NCI-H510A (cell line): ENCODE data around the gene NPRL2.
A peak's percentile ranks its signal among the peaks of the same experiment; 100 is the strongest.

ENCODE experiments used
- DNase-seq: peaks from one replicate; lab custom pipeline; 2025; lab: John Stamatoyannopoulos, UW

NPRL2 gene

DNA sequence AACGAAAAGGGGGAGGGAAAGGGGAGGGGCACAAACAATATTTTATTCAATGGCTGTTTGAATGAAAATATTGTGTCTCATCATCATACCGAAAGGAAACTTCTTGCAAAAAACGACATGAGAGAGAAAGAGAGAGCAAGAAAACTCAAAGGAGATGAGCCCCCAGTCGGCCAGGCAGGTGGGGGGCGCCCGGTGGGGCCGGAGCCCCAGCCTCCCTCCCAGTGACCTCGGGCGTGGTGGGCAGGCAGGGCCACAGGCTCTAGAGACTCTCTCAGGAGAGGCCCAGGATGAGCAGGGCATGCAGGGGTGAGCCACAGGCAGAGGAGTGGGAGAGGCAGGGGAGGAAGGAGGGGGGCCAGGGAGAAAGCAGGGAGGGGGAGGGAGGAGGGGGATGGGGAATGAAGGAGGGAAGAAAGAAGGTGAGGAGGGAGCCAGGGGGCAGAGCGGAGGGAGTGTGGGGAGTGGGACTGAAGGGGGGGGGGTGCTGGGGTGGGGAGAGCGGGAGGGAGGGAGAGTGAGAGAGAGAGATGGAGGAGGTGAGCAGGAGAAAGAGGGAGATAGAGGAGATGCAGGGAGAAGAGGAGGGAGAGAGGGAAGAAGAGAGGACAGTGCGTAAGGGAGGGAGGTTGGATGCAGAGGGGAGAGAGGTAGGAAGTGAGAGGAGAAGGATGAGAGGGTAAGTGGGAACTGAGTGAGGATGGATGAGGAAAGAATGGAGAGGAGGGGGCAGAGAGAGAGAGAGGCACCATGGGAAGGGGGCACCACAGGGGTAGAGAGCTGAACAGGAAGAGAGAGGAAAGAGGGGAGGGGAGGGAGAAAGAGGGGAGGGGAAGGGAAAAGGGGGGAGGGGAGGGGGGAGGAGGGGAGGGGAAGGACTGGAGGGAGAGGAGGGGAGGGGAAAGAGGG, 22.8 kb upstream of the NPRL2 start:
- DNase-seq, result no peak

DNA sequence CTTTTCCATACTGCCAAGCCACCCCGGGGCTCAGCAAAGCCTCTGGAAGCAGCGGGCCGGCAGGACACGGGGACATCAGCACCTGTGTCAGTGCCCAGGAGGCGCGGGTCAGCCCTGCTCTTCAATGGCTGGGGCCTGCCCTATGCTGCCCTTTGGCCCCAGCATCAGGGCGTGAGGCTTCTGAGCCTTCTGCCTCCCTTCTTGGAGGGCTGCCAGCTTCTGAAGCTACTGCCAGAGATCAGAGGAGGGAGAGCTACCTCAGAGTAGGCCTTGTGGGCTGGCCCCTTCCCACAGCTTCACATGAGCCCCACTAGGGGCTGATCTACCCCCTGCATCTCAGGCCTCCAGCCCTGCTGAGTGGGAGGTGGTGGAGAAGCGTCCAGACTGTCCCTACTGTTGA, 21.8 kb upstream of the NPRL2 start:
- DNase-seq, result no peak

DNA sequence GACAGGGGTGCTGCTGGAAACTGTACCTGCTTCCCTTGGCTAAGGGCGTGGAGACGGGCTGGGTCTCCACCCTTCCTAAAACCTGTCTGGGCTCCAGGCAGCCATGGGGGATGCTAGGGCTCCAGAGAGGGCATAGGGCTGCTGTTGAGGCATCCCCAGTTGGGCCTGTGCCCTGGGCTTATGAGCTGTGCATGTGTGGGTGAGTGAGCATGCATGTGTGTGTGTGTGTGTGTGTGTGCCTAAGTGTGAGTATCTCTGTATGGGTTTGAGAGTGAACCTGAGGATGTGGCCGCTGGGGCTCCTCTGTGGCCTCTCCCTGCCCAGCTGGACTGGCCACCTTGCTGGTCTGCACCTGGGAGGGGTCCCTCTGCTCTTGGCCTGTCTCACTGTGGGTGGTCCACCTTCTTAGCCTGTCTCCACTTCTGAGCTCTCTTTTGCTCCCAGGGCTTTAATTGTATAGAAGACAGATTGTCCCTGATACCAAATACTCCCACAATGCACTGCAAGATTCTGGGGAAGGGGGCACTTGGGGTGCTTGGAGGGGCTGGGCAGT, 20.6 kb upstream of the NPRL2 start:
- DNase-seq, result no peak

DNA sequence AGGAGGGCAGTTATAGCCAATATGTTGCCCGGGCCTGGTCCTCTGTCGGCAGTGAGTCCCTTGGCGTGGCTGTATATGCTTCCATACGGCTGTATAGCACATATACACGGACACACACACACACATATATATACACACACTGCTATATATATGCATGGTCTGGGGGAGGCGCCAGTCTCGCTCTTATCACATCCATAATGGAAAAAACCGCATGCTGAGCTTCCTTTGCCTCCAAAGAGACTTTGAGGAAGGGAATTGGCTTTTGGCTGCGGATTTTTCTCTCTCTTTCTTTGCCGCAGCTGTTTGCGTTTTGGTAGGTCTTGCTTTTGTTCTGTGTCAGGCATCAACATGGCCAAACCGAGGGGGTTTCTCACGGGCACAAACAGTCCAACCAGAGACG, 20.0 kb upstream of the NPRL2 start:
- DNase-seq, result no peak

DNA sequence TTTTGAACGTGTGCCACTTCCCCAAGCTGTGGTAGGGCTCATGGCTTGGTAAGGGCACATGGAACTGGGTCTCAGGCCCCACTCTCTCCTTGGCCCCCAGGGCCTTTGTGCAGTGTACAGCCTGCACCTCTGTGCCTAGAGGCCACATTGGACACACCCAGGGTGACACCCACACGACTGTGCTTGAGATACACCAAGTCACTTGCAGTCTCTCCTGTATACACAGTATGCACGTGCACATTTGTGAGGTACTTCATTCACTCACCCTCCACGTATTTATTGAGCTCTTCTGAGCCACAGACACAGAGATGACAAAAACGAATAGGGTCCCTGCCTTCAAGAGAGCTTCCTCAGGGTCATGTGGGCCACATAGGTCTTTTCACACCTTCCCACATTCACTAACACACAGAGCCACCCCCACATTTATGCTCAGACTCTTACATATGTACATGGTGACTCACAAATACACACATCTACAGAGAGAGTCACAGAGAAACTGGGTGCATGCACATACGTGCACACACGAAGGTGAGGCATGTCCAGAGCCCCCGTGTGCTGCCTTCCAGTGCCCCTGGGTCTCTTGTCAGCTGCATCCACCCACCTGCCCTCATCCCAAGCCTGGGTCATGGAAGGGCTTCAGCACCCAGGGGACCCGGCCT, 18.6 kb upstream of the NPRL2 start:
- no peak for DNase-seq

DNA sequence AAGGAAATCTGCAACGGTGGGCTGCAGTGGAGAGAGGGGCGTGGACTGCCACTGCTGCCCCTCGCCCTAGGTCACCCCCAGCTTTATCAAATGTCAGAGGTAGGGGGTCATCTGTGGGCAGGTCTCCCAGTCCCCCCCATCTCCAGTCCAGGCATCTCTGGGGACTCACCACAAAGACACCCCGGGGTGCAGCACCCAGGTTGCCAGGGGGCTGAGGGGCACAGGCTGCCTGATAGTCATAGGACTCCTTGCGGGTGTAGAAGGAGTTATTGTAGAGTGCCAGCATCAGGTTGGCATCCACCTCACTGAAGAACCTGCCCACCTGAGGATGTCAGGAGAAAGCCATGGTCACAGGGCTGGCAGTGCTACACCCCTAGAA, 15.3 kb upstream of the NPRL2 start:
- DNase-seq, result no peak

DNA sequence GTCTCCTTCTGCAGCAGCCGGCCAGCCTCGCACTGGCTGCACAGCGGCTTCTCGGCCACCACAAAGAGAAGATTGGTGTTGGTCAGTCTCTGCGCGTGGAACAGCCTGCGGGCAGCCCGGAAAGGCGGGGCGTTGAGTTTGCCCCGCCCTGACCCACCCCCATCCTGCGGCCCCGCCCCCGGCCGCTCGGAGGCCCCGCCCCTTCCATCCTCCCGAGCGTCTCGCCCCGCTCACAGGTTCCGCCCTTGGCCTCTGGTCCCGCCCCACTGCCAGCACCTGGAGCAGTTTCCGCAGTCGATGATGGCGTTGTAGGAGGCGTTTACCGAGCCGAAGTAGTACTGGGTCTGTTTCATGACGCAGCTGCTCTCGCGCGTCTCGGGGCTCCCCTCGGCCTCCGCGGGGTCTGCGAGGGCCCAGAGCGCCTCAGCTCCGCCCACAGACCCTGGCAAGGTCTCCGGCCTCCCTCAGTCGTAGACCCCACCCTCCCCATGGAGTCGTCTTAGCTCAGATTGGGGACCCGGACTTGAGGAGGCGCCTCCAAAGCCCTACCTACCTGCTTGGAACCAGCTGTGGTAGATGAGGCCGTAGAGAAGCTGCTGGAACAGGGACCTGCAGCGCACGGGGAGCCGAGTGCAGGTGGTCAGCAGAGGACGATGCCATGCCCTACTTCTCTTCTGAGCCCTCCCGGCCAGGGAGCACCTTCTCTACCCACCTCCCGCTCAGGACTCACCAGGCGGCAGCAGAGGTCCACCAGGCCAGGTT, 14.7 kb upstream of the NPRL2 start:
- DNase-seq, result no peak

DNA sequence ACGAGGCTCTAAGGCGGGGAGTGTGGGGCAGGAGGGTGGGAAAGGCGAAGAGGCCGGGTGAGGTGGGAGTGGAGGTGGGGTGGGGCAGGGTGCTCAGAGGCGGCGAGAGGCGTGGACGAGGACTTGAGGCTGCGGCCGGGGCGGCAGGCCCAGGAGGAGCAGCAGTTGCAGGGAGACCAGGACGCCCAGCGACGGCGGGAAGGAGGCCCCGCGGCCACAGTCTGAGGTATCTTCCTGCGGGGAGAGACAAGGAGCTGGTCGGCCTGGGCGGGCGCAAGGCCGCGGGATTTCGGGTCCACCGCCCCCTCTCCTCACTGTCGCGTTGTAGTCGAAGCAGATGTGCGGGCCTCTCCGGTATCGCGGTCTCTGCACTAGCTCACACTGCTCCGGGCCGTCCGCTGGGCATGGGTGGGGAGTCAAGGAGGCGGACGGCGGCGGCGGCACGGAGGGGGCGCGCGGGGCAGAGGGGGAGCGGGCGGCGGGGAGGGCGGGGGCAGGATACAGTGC, 14.1 kb upstream of the NPRL2 start:
- DNase-seq, result no peak

DNA sequence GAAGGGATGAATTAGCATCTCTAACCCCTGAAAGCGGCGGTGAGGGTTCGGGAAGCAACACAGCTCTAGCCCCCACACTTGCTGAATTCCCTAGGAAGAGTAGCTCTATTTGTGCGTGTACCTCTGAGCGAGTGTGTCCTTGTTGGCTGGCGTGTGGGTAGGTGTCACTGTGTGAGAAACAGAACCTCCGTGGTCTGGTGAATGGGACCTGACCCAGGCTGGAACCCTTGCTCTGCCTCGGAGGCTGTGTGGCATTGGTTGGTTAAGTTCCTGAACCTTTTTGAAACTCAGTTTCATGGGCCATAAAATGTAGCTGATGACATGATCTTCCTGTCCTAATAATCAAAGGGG, 9.2 kb upstream of the NPRL2 start:
- DNase-seq, result no peak

DNA sequence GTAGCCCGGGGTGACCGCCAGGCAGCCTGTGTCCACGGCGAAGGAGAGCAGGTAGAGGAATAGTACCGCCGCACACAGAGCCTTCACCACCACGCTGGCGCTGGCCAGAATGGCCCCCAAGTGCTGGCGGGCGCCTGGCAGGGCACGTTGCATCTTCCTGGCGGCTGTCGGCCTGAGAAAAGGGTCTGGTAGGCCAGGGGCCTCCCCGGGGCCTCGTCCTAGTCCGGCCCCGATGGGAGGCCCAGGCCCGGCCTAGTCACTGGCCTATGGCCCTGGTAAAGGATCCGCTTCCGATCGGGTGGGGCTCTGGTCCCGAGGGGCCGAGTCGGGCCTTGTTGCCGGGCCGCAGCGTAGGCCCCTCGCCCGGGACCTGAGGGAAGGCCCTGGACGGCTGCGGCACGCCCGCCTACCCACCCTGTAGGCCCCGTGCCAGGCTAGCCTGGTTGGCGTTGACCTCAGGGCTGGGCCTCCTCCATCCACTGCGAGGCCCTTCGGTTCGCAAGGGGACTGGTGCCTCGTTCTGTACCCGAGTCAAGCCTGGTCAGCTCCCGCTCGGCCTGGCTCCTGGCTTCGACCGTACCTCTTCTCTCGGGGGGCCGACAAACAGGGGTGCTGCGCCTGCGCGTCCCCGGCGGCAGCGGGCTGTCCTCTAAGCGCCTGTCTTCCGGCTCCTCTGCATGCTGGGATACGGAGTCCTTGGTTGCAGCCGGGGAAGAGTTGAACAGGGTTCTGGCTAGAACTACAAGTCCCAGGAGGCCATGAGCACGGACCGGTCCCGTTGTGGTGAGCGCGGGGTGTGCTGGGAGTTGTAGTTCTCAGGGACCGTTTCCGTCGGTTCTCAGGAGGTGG, 8.6 kb upstream of the NPRL2 start, which contains the start of gene TMEM115:
TMEM115 (minus strand) TSS at position 611 of the 849 bp plus-strand sequence; CDS start at position 153, 458 bp downstream.
- DNase-seq, result peak; percentile 85

DNA sequence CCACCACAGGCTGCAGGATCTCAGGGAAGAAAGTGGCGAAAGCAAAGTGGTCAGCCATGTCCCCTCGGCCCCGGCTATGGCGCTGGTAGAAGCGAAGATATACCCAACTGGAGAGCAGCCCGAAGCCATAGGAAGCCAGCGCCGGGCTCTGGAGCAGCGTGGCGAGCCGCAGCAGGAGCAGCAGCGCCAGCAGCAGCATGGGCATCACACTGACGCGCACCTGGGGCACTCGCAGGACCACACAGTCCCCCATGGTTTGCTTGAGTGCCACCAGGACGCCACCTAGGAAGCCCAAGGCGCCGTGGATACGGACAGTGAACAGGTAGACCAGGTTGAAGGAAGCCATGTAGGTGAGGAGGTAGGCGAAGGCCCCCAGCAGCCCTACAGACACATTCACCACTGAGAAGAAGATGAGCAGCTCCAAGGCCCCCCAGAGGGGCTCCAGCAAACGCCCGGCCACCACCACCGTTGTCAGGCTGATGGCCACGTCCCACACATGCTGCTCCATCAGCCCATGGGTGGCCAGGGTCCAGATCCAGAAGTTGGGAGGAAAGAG, 7.9 kb upstream of the NPRL2 start:
- DNase-seq, result no peak

DNA sequence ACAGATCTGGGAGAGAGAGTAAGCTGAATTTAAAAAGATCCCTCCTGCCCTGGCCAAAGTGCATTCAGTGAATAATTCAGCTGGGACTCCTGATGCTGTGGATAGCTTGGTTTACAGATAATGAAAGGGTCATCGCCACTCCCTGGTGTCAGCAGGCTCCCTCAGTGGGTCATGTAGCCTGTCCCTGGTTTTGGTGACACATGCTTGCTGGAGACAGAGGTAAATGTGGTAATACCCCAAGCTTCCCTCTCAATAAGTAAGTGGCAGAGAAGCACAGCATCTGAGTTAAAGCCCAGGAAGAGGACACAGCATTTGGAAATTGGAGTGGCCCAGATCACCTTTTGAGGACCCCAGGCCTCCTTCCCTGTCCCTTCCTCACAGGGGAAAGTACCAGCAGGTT, 6.9 kb upstream of the NPRL2 start:
- DNase-seq, result no peak

DNA sequence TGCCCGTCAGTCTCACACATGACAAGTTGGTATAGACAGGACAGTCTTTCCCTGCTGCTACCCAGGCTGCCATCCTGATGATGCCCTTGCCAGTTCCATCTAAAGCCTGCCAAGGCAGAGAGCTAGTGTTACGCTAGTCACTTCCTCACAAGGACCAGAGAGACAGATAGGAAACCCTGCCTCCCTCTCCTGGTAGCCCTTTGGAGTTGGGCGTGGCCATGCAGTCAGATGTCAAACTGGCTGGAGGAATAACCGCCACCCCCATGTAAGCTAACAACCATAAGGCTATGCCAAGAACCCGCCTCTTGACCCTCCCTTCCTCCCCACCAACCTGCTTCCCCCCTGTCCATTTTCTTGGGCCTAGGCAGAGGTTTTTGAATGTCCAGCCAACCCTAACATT, 6.0 kb upstream of the NPRL2 start:
- no peak for DNase-seq

DNA sequence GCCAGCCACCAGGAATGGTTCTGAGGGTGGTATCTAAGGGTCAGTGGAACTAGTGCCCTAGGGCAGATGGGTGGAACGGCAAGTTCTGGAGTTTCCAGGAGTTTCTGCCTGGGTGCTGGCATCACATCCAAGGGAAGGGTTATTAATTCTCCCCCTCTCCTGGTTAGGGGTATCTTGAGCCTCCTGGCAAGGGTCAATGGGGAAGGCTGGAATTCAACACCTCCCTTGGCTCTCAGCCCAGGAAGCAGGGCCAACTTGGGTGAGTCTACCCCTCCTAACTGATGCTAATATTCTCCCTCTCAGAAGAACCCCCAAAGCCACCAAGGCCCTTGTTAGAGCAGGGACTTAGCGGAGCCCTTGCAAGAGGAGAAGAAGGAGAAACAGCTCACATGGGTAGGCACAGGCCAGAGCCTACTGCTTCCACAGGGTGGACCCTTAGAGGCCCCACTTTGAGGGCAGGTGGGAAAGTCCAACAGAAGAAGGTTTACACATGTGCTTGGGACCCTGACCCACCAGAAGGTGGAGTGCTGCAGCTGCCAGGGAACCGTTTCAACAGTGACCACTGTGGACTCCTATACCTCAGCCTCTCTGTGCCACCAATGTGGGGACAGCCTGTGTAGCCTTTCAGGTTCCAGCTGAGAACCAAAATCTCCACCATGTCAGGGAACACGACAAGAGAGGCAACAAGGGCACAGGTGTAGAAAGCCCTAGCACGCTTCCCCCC, 5.4 kb upstream of the NPRL2 start:
- DNase-seq, result no peak

DNA sequence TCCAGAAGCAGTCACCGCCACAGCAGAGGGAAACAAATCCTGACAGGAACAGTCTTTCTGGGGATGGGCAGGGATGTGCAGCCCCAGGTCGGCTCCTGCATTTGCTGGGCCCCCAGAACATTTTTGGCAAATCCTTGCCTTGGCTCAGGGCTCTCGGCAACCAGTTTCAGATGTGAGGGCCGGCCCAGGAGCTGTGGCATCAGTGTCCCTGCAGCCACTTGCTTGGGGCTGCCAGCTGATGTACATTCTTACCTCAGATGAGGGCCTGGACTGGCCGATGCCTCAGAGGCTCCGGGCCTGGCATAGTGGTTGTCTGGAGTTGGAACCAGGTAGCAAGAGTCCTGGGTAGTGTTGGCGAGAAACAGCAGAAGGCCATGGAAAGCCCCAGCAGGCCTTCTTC, 4.3 kb upstream of the NPRL2 start:
- DNase-seq, result no peak

DNA sequence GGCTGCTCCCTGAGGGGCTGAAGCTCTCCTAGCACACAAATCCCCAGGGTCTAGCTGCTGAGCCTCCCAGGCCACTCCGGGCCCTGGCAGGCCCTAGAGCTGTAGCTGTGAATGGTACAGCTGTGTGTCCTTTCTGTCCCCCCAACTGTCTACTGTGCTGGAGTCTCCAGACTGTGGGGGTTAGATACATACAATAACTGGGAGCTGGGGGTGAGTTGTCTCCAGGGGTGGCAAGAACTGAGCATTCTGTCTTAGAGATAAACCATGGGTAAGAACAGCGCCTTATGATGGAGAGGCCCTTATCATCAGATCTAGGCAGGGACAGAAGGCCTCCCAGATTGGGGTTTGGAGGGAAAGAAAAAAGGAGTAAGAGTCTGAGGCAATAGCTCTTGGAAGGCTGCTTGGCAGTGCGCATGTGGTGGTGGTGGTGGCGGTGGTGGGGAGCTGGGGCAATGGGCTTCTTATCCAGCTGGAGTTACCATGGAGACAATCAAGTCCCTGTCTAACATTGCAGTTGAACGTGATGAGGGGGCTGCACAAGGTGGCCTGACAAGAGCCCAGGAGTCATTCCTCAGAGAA, 3.7 kb upstream of the NPRL2 start:
- DNase-seq, result no peak

DNA sequence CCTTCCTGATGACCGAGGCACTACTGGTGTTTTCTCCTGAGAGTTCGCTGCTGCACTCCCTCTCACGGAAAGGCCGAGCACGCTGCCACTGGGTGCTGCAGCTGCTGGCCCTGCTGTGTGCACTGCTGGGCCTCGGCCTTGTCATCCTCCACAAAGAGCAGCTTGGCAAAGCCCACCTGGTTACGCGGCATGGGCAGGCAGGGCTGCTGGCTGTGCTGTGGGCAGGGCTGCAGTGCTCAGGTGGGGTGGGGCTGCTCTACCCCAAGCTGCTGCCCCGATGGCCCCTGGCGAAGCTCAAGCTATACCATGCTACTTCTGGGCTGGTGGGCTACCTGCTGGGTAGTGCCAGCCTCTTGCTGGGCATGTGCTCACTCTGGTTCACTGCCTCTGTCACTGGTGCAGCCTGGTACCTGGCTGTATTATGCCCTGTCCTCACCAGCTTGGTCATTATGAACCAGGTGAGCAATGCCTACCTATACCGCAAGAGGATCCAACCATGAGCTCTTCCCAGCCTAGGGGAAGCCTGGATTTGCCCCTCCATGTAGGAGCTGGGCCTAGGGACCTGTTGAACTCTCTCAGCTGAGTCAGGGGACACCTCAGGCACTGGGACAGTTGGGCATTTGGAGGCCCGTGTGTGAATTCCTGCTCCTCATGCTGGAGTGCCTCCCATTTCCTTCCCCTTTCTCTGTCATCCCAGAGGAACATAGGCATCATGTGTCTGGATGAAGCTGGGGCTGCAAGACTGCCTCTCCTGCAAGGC, 2.9 kb upstream of the NPRL2 start:
- DNase-seq, result no peak

DNA sequence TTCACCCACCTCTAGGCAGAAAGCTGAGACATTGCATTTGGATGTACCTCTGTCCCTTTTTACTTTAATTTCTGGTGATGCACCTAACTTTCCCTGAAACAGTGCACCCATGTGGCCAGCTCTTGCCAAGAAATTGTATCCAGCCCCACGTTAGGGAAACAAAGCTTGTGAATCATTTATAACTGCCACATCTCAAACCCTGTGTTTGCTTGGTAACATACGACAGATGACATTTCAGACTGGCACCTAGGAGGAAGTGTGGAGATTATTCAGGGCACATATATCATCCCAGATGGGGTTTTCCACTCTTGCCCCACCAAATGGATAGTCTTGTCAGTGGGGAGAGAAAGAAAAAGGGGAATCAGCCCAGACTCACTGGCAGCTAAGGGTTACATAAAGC, 2.2 kb upstream of the NPRL2 start:
- no peak for DNase-seq

DNA sequence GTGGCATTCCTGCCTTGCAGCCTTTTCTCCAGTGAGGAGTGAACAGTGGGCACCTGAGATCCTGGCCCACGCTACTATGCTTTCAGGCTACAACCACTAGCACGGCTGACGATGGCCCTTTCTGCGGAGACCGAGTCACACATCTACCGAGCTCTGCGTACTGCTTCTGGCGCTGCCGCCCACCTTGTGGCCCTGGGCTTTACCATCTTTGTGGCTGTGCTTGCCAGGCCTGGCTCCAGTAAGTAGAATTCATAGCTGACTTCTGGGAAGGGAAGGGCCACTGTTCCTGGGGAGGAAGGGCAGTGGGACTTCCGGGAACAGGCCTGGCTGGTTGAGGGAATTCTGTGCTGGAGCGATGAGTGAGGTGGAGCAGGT, 735 bp upstream of the NPRL2 start:
- DNase-seq, result no peak

DNA sequence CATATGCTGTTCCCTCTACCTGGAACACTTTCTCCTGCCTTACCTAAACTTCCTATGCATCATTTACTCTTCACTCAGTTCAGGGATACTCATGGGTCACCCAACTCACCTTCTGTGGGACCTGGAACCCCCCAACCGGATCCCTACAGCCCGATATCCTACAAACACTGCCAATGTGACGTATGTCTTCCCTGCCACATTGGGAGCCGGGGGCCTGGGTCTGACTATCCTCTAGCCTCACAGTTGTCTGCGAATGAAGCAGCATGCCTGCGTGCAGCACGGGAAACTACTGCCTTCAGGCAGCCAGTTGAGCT, 405 bp downstream of the NPRL2 start:
- no peak for DNase-seq
